NCI-H526 (cell line): ENCODE data around the gene CDH13.
A peak's percentile ranks its signal among the peaks of the same experiment; 100 is the strongest.

Source experiments
- DNase-seq, 2 experiments: peaks; one replicate each; lab custom pipeline; 2025; lab: John Stamatoyannopoulos, UW

The CDH13 gene

DNA sequence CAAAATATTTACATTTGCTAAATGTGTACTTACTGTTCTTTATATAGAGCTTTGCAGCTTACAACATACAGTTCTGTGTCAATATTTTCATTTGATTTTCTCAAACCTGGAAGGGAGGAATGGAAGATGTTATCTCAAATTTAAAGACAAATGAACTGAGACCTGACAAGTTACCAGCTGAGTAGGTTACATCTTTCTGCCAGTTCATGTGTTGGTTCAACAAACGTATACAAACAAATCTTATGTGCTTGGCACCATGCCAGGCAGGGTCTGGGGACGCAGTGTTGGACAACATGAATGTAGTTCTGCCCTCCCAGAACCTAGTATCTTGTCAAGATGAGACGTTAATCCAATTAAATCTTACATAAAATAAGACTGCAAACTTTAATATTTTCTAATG lies 673.6 kb downstream of the CDH13 start:
- no peak for DNase-seq

DNA sequence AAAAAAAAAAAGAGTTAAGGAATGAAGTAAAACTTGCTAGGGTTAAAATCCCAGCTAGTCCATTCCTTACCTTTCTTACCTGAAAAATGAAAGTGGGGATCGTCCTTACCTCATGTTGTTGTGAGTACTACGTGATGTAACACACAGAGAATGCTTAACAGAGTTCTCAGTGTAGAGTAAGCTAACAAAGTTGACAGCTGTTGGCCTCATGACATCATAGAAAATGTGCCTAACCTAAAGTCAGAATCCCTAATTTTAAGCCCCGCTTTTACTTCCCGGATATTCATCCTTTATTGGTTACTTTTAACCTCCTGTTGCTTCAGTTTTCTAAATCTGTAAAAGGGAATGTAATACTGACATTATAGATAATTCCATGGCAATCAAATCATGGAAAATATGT lies 675.2 kb downstream of the CDH13 start:
- DNase-seq, result no peak

DNA sequence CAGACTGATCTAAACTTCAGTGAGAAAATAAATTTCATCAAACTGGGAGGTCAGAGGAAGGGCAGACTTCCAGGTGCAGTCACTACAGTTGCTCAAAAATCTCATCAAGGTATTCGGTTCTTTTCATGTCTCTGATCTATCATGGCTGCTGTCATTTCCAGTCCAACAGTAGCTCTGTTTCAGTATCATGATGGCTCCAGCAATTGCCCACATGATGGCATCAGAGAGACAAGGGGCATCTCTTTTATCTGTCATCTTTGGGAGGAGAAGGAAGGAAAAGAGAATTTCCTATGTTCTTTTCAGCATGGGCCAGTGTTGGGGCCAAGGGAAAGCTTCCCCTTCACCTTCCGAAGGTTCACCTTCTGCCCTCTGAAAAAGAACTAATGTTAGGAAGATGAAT lies 676.1 kb downstream of the CDH13 start:
- peak in 1 of 2 experiments; percentile 14 for DNase-seq

DNA sequence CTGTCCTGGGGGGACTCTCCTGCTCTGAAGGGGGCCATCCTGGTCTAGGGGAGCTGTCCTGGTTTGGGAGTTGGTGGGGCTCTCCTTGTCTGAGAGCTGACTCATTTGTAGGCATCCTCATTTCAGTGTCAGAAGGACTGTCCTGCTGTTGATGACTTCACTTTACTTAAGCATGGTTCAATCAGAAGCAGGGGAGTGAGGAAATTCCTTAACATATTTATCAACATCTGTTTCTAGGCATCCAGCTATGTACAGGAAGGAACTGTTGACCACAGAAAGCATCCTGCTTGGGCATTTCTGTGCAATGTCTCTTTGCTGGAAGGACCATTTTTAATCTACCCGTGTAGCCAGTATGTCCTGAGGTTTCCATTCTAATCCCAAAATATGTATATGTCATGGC lies 678.3 kb downstream of the CDH13 start:
- no peak for DNase-seq

DNA sequence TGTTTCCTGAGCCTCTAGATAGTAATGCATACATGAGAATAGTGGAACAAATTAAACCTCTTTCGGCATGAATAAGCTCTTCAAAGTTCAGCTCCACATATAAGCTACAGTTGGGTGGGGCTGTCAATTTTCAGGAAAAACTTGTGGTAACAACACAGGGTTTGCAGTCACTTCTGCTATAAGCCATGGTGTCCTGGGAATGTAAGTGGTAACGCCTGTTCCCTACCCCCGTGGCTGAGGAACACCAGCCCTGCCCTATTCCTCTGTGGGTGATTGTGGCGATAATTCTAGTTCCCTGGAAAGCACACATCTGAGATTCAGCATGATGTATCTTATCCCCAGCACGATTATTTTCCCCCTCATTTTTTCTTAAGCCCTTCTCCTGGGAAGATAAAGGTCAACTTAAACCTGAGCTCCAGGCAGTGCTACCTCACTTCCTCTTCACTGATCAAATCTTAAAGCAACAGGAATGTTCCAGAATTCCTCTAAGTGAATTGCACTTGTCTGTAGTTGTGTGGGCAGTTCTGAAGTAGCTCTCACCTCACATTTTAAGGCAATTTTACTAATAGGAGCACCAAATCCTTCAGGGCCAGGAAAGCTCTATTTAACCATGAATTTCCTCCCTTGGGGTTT lies 680.3 kb downstream of the CDH13 start:
- no peak for DNase-seq

DNA sequence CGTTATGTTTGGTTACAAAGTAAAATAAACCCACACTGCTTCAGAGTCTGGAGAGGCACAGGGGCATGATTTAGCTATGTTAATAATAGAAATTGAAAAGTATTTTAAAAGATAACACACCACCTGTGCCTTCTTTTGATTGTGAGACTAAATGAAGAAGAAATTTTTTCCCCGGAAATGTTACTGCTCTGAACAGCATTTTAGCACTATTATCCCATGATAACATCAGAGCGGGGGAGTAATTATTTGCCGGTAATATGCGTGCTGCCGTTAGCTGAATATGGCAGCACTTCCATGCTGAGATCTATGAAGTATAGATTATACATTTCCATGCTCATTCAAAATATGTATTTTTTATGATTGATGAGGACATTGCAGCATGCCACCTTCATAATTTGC lies 680.8 kb downstream of the CDH13 start:
- DNase-seq, result no peak

DNA sequence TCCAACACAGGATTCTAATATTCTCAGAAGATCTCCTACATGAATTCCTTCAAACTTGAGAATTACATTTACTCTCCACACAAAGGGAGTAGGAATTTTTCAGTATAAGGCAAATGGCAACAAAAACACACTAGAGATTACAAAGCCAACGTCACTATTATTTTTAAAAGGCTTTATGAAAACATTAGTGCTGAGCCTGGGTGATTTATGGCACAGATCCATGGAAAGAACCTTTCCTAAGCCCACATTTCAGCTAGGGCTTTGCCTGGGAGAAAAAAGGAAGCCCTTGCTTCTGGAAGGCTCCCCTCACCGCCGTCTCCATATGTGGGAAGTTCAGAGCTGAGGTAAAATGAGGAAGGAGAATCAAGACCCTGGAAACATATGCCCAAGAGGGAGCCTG lies 681.6 kb downstream of the CDH13 start:
- DNase-seq, result no peak

- DNase-seq, result no peak
These were observed 684.0 kb downstream of the CDH13 start for GRCh38 chr16:83310816-83311215.

DNA sequence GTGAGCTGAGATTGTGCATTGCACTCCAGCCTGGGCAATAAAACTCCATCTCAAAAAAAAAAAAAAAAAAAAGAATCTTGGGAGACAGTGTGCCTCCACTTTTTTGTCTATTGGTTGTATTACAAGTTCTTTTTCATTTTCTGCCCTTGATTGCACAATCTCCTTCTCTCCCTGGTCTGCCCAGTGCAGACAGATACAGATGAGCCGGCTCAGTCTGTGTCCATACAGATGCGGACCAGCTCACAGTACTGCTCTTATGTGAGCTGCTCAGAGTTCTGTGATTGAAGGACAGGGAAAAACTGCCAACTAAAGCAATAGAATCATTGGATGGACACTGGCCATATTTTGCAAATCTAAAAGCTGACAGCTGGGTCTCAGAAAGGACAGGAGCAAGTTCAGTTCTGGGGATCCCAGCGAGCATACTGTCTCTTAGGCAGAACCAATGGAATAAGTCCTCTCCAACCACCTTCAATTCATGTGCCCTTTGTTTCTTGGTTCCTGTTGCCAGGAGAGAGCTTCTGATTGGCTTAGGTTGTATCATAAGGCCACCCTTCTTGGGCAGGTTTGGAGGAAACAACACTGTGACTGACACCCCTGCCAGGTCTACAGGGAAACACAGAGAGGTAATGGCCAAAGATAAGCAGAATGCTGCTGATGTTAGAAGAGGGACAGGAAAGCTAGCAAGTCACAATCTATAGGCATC lies 685.4 kb downstream of the CDH13 start:
- no peak for DNase-seq

- no peak for DNase-seq
These were observed 686.0 kb downstream of the CDH13 start for GRCh38 chr16:83312718-83313245.

DNA sequence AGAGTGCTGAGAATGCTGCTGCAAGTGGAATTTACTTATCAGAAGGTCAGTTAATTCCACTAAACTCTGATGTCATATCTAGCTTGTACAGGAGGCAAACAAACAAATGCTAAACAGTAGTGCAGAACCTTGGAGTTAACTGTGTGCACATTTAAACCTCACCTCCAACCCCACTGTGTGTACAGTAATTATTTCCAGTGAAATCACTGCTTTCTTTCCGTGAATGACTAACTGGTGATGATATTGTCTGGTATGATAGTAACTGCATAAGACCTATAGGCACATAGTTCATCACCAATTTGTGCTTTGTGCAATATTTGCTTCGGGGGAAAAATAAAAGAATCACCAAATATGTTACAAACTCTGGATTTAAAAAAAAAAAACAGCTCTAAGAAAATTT lies 688.5 kb downstream of the CDH13 start:
- no peak for DNase-seq

GRCh38 chr16:83316458-83316857 lies 689.7 kb downstream of the CDH13 start:
- no peak for DNase-seq

- DNase-seq, result no peak
These were observed 691.6 kb downstream of the CDH13 start for GRCh38 chr16:83318390-83318789.

- DNase-seq, result no peak
These were observed 702.2 kb downstream of the CDH13 start for GRCh38 chr16:83328936-83329335.

GRCh38 chr16:83329441-83329840 lies 702.7 kb downstream of the CDH13 start:
- DNase-seq, result no peak

DNA sequence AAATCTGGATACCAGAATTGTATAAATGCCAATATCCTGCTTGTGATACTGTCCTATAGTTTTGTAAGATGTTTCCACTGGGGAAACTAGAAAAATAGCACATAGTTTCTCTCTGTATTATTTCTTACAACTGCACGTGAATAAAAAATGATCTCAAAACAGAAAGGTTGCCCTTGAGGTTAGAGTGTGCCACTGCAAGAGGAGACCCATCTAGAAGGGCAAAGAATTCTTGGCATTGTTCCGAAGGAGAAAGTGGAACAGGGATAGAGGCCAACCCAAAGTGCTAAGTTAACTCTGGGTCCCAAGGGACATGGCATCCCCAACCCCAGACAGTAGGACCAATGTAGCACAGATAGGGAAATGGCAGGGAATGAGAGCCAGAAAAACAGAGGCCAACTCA lies 703.5 kb downstream of the CDH13 start:
- DNase-seq, result no peak

GRCh38 chr16:83335076-83335475 lies 708.3 kb downstream of the CDH13 start:
- DNase-seq, result no peak

- DNase-seq, result peak; percentile 65
These were observed 709.8 kb downstream of the CDH13 start for GRCh38 chr16:83336603-83337002.

DNA sequence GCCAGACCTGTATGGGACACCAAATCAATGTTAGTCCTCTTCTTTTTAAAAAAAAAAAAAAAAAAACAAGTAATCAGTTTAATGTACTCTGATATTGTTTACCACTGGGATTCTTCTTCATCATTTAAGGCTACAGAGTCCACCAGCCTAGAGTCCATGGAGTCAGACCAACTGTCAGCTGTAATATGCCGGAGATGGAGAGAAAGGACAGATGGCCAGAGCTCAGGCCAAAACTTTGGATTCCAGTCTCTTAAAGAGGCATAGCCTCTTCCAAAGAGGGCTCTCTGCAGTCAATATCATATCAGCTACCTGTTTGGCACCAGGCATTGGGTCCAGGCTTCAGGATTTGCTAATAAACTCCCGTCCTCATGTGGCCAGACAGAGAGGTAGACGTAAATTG lies 711.4 kb downstream of the CDH13 start:
- DNase-seq, result no peak

GRCh38 chr16:83338941-83339340 lies 712.2 kb downstream of the CDH13 start:
- no peak for DNase-seq

- no peak for DNase-seq
These were observed 717.2 kb downstream of the CDH13 start for GRCh38 chr16:83343935-83344366.

- no peak for DNase-seq
These were observed 719.3 kb downstream of the CDH13 start for GRCh38 chr16:83345846-83346640.

- no peak for DNase-seq
These were observed 722.2 kb downstream of the CDH13 start for GRCh38 chr16:83348991-83349390.
